AG08396 (cell line): ENCODE results near the gene PRG3.

Experiments used
- DNase-seq: peaks from one replicate; pipeline ENCODE4 v3.0.0; 2012; ENCODE audit warnings: low spot score, mixed read lengths

Gene PRG3

GRCh38 chr11:57359396-57359795 lies 21.6 kb downstream of the PRG3 start:
- no peak for DNase-seq

DNA sequence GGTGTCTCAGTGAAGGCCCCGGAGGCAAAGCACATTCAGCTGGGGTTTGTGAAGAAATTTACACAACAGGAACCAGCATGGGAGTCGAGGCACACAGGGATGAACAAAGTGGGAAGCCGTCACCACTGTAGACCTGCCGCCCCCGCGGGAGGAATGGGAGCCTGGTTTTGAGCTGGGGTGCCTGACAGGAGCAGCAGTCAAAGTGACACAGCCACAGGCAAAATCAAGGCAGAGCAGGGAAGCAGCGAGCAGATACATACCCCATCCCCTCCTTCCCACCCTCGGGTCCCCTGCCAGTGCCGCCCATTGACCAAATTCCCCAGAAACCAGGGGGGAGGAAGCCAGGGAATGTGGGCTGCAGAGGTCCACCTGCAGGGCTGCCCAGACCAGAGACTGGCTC lies 22.0 kb downstream of the PRG3 start:
- DNase-seq = no peak

GRCh38 chr11:57358543-57358961 lies 22.4 kb downstream of the PRG3 start:
- DNase-seq = no peak

GRCh38 chr11:57357856-57358255 lies 23.1 kb downstream of the PRG3 start:
- peak; percentile 22 for DNase-seq

GRCh38 chr11:57357310-57357709 lies 23.6 kb downstream of the PRG3 start:
- no peak for DNase-seq

DNA sequence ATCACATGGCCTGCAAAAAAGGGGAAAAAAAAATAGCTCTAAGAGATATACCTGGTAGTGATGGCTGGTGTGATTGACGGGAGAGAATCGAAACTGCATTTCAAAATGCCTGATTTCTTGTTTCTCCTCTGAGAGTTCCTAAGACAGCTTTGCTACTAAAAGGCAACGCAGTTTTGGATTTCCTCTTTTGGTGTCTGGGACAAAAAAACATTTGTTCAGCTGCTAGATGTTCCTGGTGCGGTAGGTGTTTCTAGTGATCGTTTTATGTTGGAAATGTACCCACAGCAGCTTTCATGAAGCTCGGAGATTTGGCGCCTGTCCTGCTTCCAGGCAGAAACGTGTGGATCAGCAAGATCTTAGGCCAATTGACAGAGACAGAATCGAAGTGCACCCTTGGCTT lies 24.7 kb downstream of the PRG3 start:
- no peak for DNase-seq

DNA sequence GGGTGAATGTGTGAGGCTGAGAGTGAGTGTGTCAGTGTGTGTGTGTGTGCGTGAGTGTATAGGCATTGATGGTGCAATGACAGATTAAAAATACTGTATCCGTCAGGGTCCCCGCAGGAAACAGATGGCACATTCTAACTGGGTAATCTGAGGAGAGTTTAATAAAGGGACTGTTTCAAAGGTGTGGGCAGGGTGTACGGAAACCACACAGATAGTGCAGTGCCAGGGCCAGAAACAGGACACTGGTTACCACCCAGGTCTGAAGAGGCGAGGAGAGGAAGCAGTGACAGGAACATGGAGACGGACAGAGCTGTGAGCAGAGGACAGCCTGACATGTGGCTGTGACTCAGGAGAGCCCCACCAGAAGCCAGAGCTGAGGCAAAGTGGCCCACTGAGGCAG lies 26.3 kb downstream of the PRG3 start:
- DNase-seq = no peak

DNA sequence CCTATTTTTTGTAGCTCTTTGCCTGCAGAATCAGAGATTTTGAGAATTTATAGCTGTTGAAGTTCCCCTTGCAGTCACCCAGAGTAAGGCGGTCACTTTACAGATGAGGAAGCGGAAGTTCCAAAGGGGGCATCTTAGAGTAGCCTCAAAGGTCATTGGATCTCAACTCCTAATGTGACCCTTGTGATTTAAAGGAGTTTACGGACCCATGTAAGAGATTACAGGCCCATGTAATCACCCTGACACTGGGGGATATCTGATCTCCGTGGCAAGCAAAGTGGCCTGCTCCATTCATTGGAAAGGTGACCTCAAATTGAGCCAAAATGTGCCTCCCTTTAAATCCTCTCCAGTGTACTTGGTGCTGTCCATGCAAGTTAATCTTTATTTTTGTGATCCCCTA lies 27.1 kb downstream of the PRG3 start:
- no peak for DNase-seq

- no peak for DNase-seq
Observed at GRCh38 chr11:57353446-57353845, 27.5 kb downstream of the PRG3 start.

DNA sequence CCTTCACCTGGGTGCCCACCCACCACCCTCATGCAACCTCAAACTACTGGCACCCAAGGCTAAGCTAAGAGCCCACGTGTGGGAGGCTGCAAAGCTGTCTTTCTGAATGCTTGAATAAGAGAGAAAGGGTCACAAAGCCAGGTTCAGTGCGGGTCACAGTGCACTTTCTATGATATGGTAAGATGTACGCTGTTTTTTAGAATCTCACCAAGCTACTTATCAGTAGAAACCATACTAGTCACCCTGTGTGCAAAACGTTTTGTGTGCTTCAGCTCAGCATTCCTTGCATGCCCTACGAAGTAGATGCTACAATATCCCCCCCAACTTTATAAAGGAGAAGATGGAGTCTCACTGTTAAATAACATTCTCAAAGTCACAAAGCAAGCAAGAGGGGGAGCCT lies 27.9 kb downstream of the PRG3 start:
- DNase-seq = no peak

GRCh38 chr11:57349491-57350274 lies 31.3 kb downstream of the PRG3 start:
- peak; percentile 74 for DNase-seq

- DNase-seq = no peak
Observed at GRCh38 chr11:57348636-57349313, 32.2 kb downstream of the PRG3 start.

DNA sequence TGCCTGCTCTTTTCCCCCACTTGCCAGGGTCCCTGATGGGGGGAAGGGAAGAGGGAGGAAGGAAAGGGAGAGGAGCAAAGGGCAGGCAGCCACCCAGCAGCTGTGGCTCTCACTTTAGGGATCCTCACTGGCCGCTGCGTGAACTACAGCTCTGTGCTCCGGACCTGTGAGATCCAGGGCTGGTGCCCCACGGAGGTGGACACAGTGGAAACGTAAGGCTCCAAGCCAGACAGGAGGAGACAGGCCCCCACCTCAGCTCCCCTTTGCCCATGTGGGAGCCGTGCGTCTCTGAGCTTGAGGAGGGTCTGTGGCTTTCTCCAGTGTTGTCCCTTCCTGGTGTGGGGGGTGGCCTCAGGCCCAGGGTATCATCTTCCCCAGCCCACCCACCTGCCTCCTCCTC lies 32.9 kb downstream of the PRG3 start:
- DNase-seq = no peak

DNA sequence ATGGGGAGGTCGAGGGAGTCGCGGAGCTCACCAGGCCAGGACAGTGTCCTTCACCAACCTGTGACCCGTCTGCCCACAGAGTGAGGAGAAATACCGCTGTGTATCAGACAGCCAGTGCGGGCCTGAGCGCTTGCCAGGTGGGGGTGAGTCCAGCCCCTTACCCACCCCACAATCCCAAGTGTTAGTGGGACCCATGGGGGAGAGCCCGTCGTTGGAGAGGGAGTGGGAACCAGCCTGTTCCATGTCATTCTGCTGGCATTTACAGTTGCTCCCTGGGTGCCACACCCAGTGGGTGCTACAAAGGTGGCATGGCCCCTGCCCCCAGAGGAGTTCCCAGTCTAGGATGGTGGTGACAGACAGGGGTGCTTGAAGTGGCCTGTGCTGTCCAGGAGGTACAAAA lies 33.6 kb downstream of the PRG3 start:
- DNase-seq = no peak

DNA sequence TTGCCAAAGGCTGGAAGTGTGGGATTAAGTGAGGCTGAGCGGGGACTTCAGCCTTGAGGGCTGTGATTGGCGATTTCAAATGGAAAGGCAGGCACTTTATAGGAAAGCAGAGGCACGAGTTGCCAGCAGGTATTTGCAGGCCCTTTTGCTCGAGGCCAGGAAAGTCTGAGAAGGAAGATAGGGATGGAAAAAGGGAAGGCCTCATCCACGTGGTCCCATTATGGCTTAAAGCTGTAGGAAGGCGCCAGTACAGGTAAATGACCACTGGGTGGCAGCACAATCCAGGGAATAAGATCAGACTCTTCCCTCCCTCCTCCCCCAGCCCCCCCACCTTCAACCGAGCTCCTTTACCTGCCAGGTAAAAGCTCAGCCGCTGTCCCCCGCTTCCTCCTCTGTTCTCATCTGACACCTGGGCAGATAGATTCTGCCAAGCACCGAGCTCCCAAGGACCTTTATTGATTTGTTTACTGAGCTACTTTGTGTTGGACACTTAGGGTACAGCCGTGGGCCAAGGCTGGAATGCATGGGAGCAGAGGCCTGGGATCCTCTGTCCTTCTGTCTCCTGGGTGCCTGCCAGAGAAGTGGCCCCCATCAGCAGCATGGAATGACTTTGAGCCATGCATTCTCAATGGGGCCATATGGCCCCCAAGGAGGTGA lies 35.3 kb downstream of the PRG3 start:
- DNase-seq = peak; percentile 77

DNA sequence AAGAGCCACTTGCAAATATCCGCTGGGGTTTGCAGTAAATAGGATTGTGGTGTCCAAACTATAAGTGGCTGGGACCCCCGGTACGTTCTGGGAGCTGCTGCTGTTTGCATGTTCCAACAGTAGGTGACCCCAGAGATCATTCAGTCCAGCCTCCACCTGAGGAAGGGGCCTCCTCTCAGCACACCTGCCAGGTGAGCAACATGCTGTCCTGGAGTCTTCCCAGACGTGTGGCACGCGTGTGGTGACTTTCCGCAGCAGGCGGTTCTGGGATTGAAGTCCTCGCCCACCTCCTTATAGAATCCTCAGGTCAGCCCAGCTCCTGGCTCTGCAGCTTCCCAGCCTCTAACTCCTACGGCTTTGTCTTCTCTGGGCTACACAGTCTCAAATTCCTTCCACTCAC lies 36.1 kb downstream of the PRG3 start:
- no peak for DNase-seq

DNA sequence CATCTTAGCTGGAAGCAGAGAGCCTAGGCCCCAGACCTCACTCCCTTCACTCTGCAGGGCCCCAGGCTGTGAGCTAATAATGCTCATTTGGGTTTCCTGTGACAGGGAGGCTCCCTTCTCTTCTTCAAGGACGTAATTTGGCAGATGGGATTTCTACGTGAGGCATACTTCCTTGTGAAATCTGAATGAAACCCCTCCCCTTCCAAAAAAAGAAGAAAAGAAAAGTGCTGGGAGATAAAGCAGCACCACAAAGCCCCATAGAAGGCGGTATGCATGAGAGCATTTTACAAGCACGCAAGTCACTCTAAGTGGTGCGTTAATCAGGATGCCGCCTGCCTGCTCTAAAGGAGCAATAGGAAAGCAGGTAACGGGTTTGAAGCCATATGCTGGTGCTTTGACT lies 37.1 kb downstream of the PRG3 start:
- DNase-seq = no peak

DNA sequence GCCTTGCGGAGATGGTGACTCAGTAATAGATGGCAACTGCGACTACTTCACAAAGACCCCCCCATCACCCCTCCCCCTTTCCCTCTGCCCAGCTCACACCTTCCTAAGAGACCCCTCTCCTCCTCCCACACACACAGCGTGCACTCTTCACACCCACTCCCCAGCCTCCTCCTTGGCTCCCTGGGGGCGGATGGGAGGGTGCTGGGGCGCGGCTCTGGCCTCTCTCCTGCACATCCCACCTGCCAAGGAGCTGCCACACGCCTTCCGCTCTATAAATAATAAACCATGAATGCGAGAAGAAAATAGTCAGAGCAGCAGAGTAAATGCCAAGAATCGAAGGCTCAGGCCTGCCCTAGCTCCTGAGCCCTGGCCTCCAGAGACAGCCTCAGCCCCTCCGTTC lies 38.2 kb downstream of the PRG3 start:
- no peak for DNase-seq

DNA sequence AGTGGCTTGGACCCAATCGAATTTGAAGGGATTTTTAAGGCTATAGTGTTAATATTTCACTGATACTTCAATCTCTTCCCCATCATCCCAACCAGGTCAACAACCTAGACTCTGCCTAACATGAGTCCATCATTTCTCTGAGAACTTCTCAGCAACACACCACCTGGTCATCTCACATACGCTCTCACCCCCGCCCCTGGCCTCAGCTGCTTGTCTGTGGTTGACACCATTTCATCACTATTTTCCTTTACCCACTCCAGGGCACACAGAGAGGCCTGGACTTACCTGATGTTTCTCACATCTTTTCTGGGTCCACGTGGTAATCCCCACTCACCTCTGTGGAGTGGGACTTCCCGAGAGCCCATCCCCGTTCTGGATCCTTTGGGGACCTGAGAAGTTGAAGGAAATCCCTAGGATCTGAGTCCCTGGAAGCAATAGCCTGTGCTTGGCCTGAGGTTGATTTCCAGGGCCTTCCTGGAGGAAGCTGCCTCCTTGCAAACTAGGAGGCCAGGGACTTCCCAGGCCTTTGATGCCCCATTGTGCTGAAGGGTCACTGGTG lies 39.6 kb downstream of the PRG3 start:
- DNase-seq = no peak

GRCh38 chr11:57340039-57340615 lies 40.8 kb downstream of the PRG3 start:
- DNase-seq = no peak

GRCh38 chr11:57339328-57339727 lies 41.6 kb downstream of the PRG3 start:
- no peak for DNase-seq

- DNase-seq = no peak
Observed at GRCh38 chr11:57338142-57338541, 42.8 kb downstream of the PRG3 start, which contains the start of gene P2RX3. Gene P2RX3 (plus strand): TSS chr11:57338352. CDS start chr11:57338551, 199 bp downstream.
